ENCODE measurements around the gene HRCT1.
"Not testable (repeated sequence)": the region's sequence is repeated elsewhere in the genome, so short reads cannot be mapped to it uniquely, and the experiment has no call there.

HRCT1 gene

GRCh38 chr9:35871545-35871944 lies 34.5 kb upstream of the HRCT1 start:
- peaks cover 9% of the 10 kb centered on the region for H3K27me3 Mint-ChIP-seq
- no peak overlapping the region for H3K4me3 Mint-ChIP-seq
- no peaks in the 10 kb centered on the region for H3K9me3 Mint-ChIP-seq
- no peaks in the 10 kb centered on the region for H3K4me1 Mint-ChIP-seq (ENCODE audit: low read depth)
- no peaks in the 10 kb centered on the region for H3K36me3 Mint-ChIP-seq (ENCODE audit: low read depth)
- H3K27ac Mint-ChIP-seq, result no peak overlapping the region

- Mint-ChIP-seq H3K4me3 (no peak overlapping the region), H3K4me1 (ENCODE audit: low read depth) (no peaks in the 10 kb centered on the region), H3K27ac (no peak overlapping the region), H3K27me3 (peaks cover 13% of the 10 kb centered on the region), H3K36me3 (ENCODE audit: low read depth) (no peaks in the 10 kb centered on the region), H3K9me3 (peaks cover 4% of the 10 kb centered on the region)
Observed at GRCh38 chr9:35872505-35872904, 33.5 kb upstream of the HRCT1 start.

- H3K9me3 Mint-ChIP-seq, result peaks cover 9% of the 10 kb centered on the region
- H3K27me3 Mint-ChIP-seq, result peaks cover 8% of the 10 kb centered on the region
- no peaks in the 10 kb centered on the region for H3K4me1 Mint-ChIP-seq (ENCODE audit: low read depth)
- no peak overlapping the region for H3K27ac Mint-ChIP-seq
- no peak overlapping the region for H3K4me3 Mint-ChIP-seq
- no peaks in the 10 kb centered on the region for H3K36me3 Mint-ChIP-seq (ENCODE audit: low read depth)
Observed at GRCh38 chr9:35882263-35882848, 23.6 kb upstream of the HRCT1 start.

DNA sequence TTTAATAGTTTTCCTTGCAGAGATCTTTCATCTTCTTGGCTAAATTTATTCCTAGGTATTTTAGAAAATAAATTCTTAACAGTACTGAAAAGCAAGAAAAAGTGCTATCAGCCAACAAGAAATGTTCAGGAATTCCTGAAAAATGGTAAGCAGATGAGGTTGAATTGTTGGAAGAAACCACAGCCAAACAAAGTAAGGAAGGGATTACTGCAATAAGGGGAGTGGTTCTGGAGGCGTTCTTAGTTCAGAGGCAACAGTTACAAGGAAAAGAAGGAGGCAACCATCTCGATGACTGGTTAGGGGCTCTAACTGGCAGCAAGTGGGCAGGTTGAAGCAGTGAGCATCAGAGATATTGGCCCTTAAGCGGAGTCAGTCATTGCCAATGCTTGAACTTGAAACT lies 23.0 kb upstream of the HRCT1 start:
- no peaks in the 10 kb centered on the region for H3K4me1 Mint-ChIP-seq (ENCODE audit: low read depth)
- peaks cover 8% of the 10 kb centered on the region for H3K27me3 Mint-ChIP-seq
- H3K27ac Mint-ChIP-seq, result no peak overlapping the region
- peaks cover 3% of the 10 kb centered on the region for H3K9me3 Mint-ChIP-seq
- H3K36me3 Mint-ChIP-seq (ENCODE audit: low read depth), result no peaks in the 10 kb centered on the region
- no peak overlapping the region for H3K4me3 Mint-ChIP-seq

DNA sequence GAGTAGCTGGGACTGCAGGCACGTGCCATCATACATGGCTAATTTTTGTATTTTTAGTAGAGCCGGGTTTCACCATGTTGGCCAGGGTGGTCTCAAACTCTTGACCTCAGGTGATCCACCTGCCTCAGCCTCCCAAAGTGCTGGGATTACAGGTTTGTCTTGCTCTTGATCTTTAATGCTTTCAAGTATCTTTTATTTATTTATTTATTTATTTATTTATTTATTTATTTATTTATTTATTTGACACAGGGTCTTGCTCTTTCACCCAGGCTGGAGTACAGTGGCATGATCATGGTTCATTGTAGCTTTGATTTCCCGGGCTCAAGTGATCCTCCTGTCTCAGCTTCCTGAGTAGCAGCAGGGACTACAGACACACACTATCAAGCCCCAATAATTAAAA lies 21.1 kb upstream of the HRCT1 start:
- H3K4me3 Mint-ChIP-seq; H3K9me3 Mint-ChIP-seq; H3K27me3 Mint-ChIP-seq; H3K27ac Mint-ChIP-seq; H3K36me3 Mint-ChIP-seq (ENCODE audit: low read depth); H3K4me1 Mint-ChIP-seq (ENCODE audit: low read depth): not testable (repeated sequence)

DNA sequence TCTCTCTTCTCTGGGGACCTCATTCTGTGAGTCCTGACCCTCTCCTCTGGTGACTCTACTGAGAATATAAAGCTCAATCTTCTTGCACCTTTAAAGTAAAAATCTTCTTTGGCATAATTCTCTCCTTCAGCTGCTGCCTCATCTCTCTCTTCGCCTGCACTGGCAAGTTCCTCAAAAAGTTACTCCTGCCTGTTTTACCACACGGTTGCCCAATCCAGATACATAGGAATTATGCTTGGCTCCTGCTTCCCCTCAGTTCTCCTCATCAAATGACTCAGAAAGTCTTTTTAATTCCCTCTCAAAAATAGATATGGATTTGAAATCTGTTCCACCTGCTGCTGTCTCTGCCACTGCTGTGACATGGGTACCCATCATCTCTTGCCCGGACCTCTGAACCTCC lies 14.4 kb upstream of the HRCT1 start:
- Mint-ChIP-seq H3K27me3 (peaks cover 22% of the 10 kb centered on the region), H3K9me3 (no peaks in the 10 kb centered on the region), H3K36me3 (ENCODE audit: low read depth) (no peaks in the 10 kb centered on the region)

DNA sequence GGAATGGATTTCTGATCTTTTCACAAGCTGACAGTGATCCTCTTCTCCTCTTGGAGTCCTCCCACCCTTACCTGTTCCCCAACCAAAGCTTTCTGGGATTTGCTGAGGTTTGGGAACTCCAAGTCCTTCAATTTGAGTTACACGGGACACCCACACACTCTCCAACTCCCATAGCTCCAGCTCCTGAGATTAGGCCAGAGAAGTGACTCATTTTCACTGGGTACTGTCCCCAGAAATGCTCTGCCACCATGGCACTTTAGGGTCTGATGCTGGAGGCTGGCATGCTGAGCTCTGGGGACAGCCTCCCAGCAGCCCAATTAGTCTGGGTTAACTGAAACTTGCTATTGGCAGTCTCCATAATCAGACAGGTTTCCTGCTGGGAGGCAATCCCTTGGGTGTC lies 14.0 kb upstream of the HRCT1 start:
- Mint-ChIP-seq H3K27ac (no peak overlapping the region), H3K9me3 (no peaks in the 10 kb centered on the region), H3K4me1 (ENCODE audit: low read depth) (no peaks in the 10 kb centered on the region), H3K27me3 (peaks cover 22% of the 10 kb centered on the region), H3K36me3 (ENCODE audit: low read depth) (no peaks in the 10 kb centered on the region), H3K4me3 (no peak overlapping the region)

More for the DNA sequence above, 14.4 kb upstream of the HRCT1 start:
- Mint-ChIP-seq H3K4me1 (ENCODE audit: low read depth) (no peaks in the 10 kb centered on the region), H3K4me3 (no peak overlapping the region), H3K27ac (no peak overlapping the region)

- Mint-ChIP-seq H3K27ac (no peak overlapping the region), H3K27me3 (peaks cover 25% of the 10 kb centered on the region), H3K9me3 (no peaks in the 10 kb centered on the region), H3K4me3 (no peak overlapping the region), H3K36me3 (ENCODE audit: low read depth) (no peaks in the 10 kb centered on the region), H3K4me1 (ENCODE audit: low read depth) (no peaks in the 10 kb centered on the region)
Observed at GRCh38 chr9:35896570-35896969, 9.4 kb upstream of the HRCT1 start.

- not testable (repeated sequence) for H3K4me3 Mint-ChIP-seq; H3K27ac Mint-ChIP-seq; H3K9me3 Mint-ChIP-seq; H3K4me1 Mint-ChIP-seq (ENCODE audit: low read depth); H3K36me3 Mint-ChIP-seq (ENCODE audit: low read depth)
- peaks cover 21% of the 10 kb centered on the region for H3K27me3 Mint-ChIP-seq
Observed at GRCh38 chr9:35897376-35898099, 8.5 kb upstream of the HRCT1 start.

- H3K9me3 Mint-ChIP-seq, result no peaks in the 10 kb centered on the region
- no peaks in the 10 kb centered on the region for H3K4me1 Mint-ChIP-seq (ENCODE audit: low read depth)
- H3K27me3 Mint-ChIP-seq, result peaks cover 21% of the 10 kb centered on the region
- H3K27ac Mint-ChIP-seq, result no peak overlapping the region
- no peak overlapping the region for H3K4me3 Mint-ChIP-seq
- H3K36me3 Mint-ChIP-seq (ENCODE audit: low read depth), result no peaks in the 10 kb centered on the region
Observed at GRCh38 chr9:35898337-35898736, 7.7 kb upstream of the HRCT1 start.

- no peak overlapping the region for H3K4me3 Mint-ChIP-seq
- H3K9me3 Mint-ChIP-seq, result no peaks in the 10 kb centered on the region
- no peaks in the 10 kb centered on the region for H3K36me3 Mint-ChIP-seq (ENCODE audit: low read depth)
- no peaks in the 10 kb centered on the region for H3K4me1 Mint-ChIP-seq (ENCODE audit: low read depth)
- H3K27ac Mint-ChIP-seq, result no peak overlapping the region
- peaks cover 16% of the 10 kb centered on the region for H3K27me3 Mint-ChIP-seq
Observed at GRCh38 chr9:35899021-35899420, 7.0 kb upstream of the HRCT1 start.

GRCh38 chr9:35903049-35903448 lies 3.0 kb upstream of the HRCT1 start:
- Mint-ChIP-seq H3K27ac (no peak overlapping the region), H3K4me1 (ENCODE audit: low read depth) (peaks cover 5% of the 10 kb centered on the region), H3K27me3 (peaks cover 7% of the 10 kb centered on the region), H3K9me3 (no peaks in the 10 kb centered on the region), H3K4me3 (no peak overlapping the region), H3K36me3 (ENCODE audit: low read depth) (no peaks in the 10 kb centered on the region)

DNA sequence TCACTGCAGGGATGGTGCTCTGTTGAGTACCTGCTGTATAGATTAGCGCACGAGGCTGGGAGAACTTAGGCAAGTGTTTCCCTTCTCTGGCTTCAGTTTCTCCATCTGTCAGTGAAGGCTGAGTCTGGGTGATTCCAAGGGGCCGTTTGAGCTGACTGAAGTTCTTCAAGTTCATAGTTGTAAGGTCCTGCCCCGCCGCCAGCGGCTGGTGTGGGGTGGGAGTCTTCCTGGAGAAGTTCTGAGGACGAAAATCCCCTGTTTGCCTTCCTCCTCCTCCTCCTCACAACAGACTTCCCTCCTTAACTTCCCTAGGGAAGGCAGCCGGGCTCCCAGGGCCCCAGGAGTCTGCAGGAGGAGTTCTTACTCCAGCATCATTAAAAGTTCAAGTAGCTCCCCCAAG lies 1.7 kb upstream of the HRCT1 start:
- Mint-ChIP-seq H3K4me3 (no peak overlapping the region), H3K27me3 (peaks cover 7% of the 10 kb centered on the region), H3K4me1 (ENCODE audit: low read depth) (peaks cover 17% of the 10 kb centered on the region), H3K27ac (no peak overlapping the region), H3K36me3 (ENCODE audit: low read depth) (no peaks in the 10 kb centered on the region), H3K9me3 (no peaks in the 10 kb centered on the region)

GRCh38 chr9:35905051-35905781 lies 786 bp upstream of the HRCT1 start:
- H3K4me1 Mint-ChIP-seq (ENCODE audit: low read depth), result peaks cover 21% of the 10 kb centered on the region
- no peaks in the 10 kb centered on the region for H3K9me3 Mint-ChIP-seq
- H3K4me3 Mint-ChIP-seq, result no peak overlapping the region
- H3K27ac Mint-ChIP-seq, result no peak overlapping the region
- no peaks in the 10 kb centered on the region for H3K36me3 Mint-ChIP-seq (ENCODE audit: low read depth)
- peaks cover 7% of the 10 kb centered on the region for H3K27me3 Mint-ChIP-seq

DNA sequence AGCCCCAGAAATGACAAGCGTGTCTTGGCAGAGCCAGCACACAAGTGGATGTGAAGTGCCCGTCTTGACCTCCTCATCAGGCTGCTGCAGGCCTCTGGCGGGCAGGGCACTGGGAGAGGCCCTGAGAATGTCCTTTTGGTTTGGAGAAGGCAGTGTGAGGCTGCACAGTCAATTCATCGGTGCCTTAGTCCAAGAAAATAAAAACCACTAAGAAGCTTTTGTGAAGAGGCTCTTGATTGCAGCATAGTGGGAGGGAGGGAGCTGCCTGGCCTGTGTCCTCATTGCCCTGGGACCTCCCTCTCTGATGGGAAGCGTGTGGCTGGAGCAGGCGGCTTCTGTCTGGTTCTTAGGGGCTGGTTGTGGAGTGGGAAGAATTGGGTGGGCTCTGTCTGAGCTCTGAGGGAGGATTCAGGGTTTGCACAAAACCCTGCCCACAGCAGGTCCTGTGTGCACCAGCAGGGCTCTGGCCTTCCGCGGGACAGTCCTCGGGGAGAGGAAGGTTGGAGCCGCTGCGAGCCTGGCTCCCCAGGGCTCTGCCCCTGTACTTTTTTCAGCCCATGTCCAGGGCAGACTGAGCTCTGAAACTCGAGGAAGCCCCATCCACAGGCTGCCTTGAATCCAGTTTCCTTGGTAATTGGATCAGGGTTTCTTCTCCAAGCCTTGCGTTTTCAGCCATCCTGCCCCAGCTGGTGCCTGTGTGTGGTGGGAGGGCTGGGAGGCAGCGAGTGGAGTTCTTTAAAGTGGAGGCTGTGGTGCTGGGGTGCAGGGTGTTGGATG lies 1.1 kb downstream of the HRCT1 start:
- H3K36me3 Mint-ChIP-seq (ENCODE audit: low read depth), result no peaks in the 10 kb centered on the region
- H3K9me3 Mint-ChIP-seq, result no peaks in the 10 kb centered on the region
- peaks cover 38% of the 10 kb centered on the region for H3K4me1 Mint-ChIP-seq (ENCODE audit: low read depth)
- no peak overlapping the region for H3K27ac Mint-ChIP-seq
- H3K4me3 Mint-ChIP-seq, result no peak overlapping the region
- H3K27me3 Mint-ChIP-seq, result peaks cover 3% of the 10 kb centered on the region

All from stimulated activated naive CD8-positive, alpha-beta T cell treated with anti-CD3 and anti-CD28 coated beads, Interleukin-15, Interleukin-2, amounts not matched to agents 100 ng/mL and 50 ng/mL, for 24 hours (primary cell).